ENCODE measurements around the gene ADCY7.
A peak's percentile ranks its signal among the peaks of the same experiment; 100 is the strongest.

The ADCY7 gene

DNA sequence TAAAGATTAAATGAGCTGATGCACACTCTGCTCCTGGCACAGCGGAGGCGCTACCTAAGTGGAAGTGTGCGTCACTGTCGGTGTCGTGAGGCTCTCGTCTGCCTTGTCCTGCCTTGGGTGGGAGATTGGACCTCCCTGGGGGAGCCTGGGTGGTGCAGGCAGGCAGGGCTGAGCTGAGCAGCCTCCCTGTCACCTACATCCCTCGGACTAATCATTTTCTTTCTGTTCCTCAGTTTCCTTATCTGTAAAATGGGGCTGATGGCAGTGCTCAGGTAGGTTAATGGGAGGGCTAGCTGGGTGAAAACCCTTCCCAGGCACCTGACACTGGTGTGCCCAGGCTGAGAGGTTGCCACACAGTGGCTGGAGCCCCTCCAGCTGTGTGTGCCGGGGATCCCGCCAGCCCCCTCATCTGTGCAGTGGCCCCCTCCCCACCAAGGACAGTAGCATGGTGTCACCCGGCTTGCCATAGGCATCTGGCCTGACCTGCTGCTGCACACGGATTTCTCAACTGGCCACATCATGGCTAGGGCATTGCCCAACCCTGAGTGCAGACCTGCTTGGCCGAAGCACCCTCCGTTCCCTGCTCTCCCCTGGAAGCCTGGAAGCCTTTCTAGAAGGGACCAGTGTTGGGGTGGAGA lies 4.3 kb downstream of the ADCY7 start:
- Histone ChIP-seq H3K4me1 (ENCODE audit: insufficient read depth, poor library complexity, severe bottlenecking) (peaks cover 12% of the 10 kb centered on the region), H3K27ac (ENCODE audit: poor library complexity, severe bottlenecking) (no peak overlapping the region), H3K9me3 (ENCODE audit: severe bottlenecking) (no peaks in the 10 kb centered on the region), H3K4me3 (ENCODE audit: severe bottlenecking) (no peak overlapping the region), H3K36me3 (ENCODE audit: low read depth) (no peaks in the 10 kb centered on the region), H3K27me3 (ENCODE audit: insufficient read depth, poor library complexity, severe bottlenecking) (no peaks in the 10 kb centered on the region)
- DNase-seq (ENCODE audit: low spot score) (peak; percentile 43), ATAC-seq (ENCODE audit: low read depth) (no peak)
- TF ChIP-seq CTCF (IDR thresholded peaks at IDR 0.05; ENCODE audit: poor library complexity, severe bottlenecking): no peak

DNA sequence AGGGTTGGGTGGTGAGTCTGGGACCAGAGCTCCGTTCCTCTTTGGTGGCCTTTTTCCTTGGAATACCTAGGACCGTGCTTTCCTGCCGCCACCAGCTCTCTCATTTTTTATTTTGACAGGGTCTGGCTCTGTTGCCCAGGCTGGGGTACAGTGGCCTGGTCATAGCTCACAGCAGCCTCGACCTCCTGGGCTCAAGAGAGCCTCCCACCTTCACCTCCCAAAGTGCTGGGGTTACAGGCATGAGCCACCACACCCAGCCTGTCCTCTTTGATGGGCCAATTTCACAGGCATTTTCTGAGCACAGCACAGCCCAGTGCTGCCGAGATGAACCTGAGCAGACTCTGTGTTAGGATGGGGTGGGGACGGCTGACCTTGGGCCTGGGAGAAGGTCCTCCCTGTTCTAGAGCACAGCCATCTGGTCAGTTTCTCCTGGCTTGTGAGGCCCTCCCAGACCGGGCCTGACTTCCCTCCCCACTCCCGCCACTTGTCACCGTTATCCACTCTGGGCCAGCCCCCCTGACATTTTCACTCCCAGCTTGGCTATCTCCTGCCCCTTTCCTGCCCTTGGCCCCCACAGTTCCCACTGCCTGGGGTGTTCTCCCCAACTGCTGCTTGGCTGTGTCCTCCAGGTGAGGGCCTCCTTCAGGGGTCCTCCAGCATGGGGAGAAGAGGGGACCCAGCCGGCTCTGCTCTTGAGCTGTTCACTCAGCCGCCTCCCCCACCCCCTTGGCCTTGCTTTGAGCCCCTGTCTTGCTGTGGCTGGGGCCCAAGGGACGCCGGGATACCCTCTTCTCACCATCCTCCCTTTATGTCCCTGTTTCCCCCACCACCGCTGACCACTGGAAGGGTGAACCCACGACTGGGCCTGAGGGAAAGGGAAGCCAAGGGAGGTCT lies 5.0 kb downstream of the ADCY7 start:
- TF ChIP-seq CTCF (IDR thresholded peaks at IDR 0.05; ENCODE audit: poor library complexity, severe bottlenecking): no peak
- peaks cover 7% of the 10 kb centered on the region for H3K4me1 ChIP-seq (ENCODE audit: insufficient read depth, poor library complexity, severe bottlenecking)
- no peak overlapping the region for H3K4me3 ChIP-seq (ENCODE audit: severe bottlenecking)
- no peaks in the 10 kb centered on the region for H3K27me3 ChIP-seq (ENCODE audit: insufficient read depth, poor library complexity, severe bottlenecking)
- no peaks in the 10 kb centered on the region for H3K9me3 ChIP-seq (ENCODE audit: severe bottlenecking)
- DNase-seq (ENCODE audit: low spot score) (peak; percentile 57), ATAC-seq (ENCODE audit: low read depth) (no peak)
- H3K27ac ChIP-seq (ENCODE audit: poor library complexity, severe bottlenecking): no peak overlapping the region
- no peaks in the 10 kb centered on the region for H3K36me3 ChIP-seq (ENCODE audit: low read depth)

GRCh38 chr16:50272111-50272571 lies 5.8 kb downstream of the ADCY7 start:
- ATAC-seq (ENCODE audit: low read depth) (no peak), DNase-seq (ENCODE audit: low spot score) (peak; percentile 67)
- H3K9me3 ChIP-seq (ENCODE audit: severe bottlenecking): no peaks in the 10 kb centered on the region
- H3K27ac ChIP-seq (ENCODE audit: poor library complexity, severe bottlenecking): no peak overlapping the region
- H3K4me3 ChIP-seq (ENCODE audit: severe bottlenecking): no peak overlapping the region
- no peak for TF ChIP-seq CTCF (IDR thresholded peaks at IDR 0.05; ENCODE audit: poor library complexity, severe bottlenecking)
- no peaks in the 10 kb centered on the region for H3K36me3 ChIP-seq (ENCODE audit: low read depth)
- H3K4me1 ChIP-seq (ENCODE audit: insufficient read depth, poor library complexity, severe bottlenecking): no peaks in the 10 kb centered on the region
- no peaks in the 10 kb centered on the region for H3K27me3 ChIP-seq (ENCODE audit: insufficient read depth, poor library complexity, severe bottlenecking)

DNA sequence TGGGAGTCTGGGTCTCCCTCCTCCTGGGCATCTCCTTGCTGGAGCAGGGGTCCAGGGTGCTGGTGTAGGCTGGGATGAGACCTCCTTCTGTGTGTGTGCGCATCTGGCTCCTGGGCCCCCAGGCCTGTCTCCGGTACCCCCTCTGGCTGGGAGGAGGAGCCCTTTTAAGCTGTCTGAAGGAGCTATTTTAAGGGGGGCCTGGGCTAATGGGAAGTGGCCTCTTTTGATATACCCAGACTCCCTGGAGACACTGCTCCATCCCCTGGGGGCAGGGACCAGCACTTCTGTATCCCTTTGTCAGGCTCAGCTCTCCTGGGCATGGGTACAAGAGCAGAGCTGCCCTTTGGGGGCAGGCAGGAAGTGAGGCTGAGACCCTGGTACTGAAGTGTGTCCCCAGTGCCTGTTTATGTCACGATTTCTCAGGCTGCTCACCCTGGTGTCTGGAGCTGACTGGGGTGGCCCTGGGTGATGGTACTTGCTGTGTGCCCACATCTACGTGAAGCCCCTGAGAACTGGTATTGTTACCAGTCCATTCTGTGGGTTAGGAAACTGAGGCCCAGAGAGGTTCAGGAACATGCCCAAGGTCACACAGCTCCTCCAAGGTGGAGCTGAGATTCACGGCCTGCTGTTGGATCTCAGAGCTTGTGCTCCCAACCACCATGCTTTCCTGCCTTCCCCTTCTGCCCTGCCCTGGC lies 6.5 kb downstream of the ADCY7 start:
- no peaks in the 10 kb centered on the region for H3K4me1 ChIP-seq (ENCODE audit: insufficient read depth, poor library complexity, severe bottlenecking)

More for the DNA sequence above, 6.5 kb downstream of the ADCY7 start:
- Histone ChIP-seq H3K27ac (ENCODE audit: poor library complexity, severe bottlenecking) (no peak overlapping the region), H3K4me3 (ENCODE audit: severe bottlenecking) (no peak overlapping the region), H3K27me3 (ENCODE audit: insufficient read depth, poor library complexity, severe bottlenecking) (no peaks in the 10 kb centered on the region), H3K36me3 (ENCODE audit: low read depth) (no peaks in the 10 kb centered on the region), H3K9me3 (ENCODE audit: severe bottlenecking) (no peaks in the 10 kb centered on the region)
- TF ChIP-seq CTCF (IDR thresholded peaks at IDR 0.05; ENCODE audit: poor library complexity, severe bottlenecking): no peak
- ATAC-seq (ENCODE audit: low read depth): no peak
- DNase-seq (ENCODE audit: low spot score): peak; percentile 35

Measured in RWPE2 (cell line).